SU-DHL-6 (cell line): ENCODE results near the gene GPATCH2.

Source experiments
- EZH2phosphoT487 ChIP-seq: fragments of 200-600 bp; sonication (generic), shearing (Covaris generic); conservative IDR thresholded peaks from 2 replicates; pipeline ENCODE4 v1.6.1; 2018; ENCODE audit warnings: mild to moderate bottlenecking, antibody characterized with exemption, low read length, moderate library complexity, mixed read lengths
- TF ChIP-seq, protein P1 (sequence below): fragments of 200-600 bp; sonication (generic); IDR thresholded peaks from one replicate; pipeline ENCODE4 v1.5.1; 2017; ENCODE audit warnings: antibody characterized with exemption, mild to moderate bottlenecking, low read length, moderate library complexity; ENCODE audit not compliant: insufficient read depth, poor library complexity, severe bottlenecking

GRCh38 chr1:217542837-217543236 is 88.1 kb downstream of the GPATCH2 start:
- TF ChIP-seq, protein P1, sequence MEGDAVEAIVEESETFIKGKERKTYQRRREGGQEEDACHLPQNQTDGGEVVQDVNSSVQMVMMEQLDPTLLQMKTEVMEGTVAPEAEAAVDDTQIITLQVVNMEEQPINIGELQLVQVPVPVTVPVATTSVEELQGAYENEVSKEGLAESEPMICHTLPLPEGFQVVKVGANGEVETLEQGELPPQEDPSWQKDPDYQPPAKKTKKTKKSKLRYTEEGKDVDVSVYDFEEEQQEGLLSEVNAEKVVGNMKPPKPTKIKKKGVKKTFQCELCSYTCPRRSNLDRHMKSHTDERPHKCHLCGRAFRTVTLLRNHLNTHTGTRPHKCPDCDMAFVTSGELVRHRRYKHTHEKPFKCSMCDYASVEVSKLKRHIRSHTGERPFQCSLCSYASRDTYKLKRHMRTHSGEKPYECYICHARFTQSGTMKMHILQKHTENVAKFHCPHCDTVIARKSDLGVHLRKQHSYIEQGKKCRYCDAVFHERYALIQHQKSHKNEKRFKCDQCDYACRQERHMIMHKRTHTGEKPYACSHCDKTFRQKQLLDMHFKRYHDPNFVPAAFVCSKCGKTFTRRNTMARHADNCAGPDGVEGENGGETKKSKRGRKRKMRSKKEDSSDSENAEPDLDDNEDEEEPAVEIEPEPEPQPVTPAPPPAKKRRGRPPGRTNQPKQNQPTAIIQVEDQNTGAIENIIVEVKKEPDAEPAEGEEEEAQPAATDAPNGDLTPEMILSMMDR, result no peak
- TF ChIP-seq EZH2phosphoT487, result no peak
